Fibroblast of the aortic adventitia (primary cell): Measurements from ENCODE around the gene SPEF1. TPM values are rescaled to one million over a fixed set of nuclear protein-coding genes. Genes with fewer than 3 reads are reported as not detected.
A peak's percentile ranks its signal among the peaks of the same experiment; 100 is the strongest.

ENCODE experiments used
- DNase-seq: peaks from one replicate; pipeline ENCODE4 v3.0.0-alpha.2; 2010; ENCODE audit warnings: low read depth
- H3K4me3 ChIP-seq: 2 replicates; pipeline ENCODE4 v1.5.1; 2011; ENCODE audit warnings: low read depth, mild to moderate bottlenecking, control low read depth, low read length, moderate library complexity
- total RNA-seq: library from RNA; depleted of rRNA; stranded (reverse); fragments of >200 nt; gene quantifications from 2 replicates; pipeline ENCODE4 v1.2.3, GENCODE V29; 2012; ENCODE audit warnings: low replicate concordance
- TF ChIP-seq, protein P1 (sequence below): IDR thresholded peaks from 2 replicates; pipeline ENCODE4 v1.5.1; 2011; ENCODE audit warnings: mild to moderate bottlenecking, low read length, control low read depth, inconsistent platforms; ENCODE audit not compliant: insufficient read depth

Gene SPEF1
- total RNA-seq, 1 donor: 0.09 TPM

DNA sequence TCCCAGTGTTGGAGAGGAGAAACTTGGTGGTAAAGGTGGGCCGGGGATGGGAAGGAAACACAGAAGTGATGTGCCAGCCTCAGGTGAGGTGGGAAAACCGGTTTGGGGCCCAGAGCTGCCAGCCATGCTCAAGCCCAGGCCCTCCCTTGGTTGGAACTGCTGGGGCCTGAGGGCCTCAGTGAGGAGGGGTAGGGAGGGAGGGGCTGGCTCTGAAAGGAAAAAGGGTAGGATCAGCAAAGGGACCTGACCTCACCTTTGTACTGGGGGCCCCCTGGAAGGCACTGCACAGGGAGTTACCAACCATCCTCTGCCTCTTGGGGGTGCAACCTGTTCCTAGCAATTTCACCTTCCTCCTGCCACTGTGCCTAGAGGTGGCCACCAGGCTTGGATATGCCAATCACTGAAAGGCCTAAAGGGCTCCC lies 1.8 kb upstream of the SPEF1 start:
- no peak overlapping the region for H3K4me3 ChIP-seq
- no peak for DNase-seq
- TF ChIP-seq, protein P1, sequence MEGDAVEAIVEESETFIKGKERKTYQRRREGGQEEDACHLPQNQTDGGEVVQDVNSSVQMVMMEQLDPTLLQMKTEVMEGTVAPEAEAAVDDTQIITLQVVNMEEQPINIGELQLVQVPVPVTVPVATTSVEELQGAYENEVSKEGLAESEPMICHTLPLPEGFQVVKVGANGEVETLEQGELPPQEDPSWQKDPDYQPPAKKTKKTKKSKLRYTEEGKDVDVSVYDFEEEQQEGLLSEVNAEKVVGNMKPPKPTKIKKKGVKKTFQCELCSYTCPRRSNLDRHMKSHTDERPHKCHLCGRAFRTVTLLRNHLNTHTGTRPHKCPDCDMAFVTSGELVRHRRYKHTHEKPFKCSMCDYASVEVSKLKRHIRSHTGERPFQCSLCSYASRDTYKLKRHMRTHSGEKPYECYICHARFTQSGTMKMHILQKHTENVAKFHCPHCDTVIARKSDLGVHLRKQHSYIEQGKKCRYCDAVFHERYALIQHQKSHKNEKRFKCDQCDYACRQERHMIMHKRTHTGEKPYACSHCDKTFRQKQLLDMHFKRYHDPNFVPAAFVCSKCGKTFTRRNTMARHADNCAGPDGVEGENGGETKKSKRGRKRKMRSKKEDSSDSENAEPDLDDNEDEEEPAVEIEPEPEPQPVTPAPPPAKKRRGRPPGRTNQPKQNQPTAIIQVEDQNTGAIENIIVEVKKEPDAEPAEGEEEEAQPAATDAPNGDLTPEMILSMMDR: no peak

DNA sequence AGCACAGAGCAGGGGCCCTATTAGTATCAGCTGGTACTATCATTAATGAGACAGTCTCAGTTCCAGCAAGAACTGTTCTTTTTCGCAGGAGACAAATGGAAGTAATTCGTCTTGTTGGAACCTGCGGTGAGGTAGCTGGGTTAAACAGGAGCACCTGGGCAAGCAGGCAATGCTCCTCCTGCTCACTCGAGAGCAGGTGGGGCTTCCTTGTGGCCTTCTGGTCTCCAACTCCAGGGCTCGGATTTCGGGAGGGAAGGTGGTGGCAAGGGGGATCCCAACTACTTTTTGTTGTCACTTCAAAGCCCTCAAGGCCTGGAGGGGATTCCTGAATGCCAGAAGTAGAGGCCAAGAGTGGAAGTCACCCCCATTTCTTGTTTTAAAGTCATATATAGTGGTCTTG lies 1.3 kb upstream of the SPEF1 start:
- no peak for DNase-seq
- H3K4me3 ChIP-seq: no peak overlapping the region
- TF ChIP-seq, protein P1: no peak

DNA sequence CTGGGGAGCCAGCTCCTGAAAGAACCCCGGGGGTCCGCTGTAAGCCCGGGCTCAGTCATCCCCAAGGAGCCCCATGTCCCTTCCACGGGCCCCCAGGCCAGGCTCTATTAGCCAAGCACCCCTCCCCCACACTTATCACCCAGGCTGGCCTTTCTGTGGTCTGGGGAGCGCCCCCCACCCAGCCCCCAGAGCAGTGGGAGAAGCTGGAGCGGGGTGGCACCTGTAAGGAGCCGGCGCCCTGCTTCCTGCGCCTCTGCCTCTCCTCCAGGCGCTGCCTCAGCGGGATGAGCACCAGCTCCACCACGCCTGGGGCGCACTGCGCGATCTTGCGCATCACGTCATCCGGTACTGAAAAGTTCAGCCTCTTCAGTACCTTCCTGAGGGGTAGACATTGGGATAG lies 2.3 kb downstream of the SPEF1 start:
- TF ChIP-seq, protein P1: no peak
- no peak overlapping the region for H3K4me3 ChIP-seq
- no peak for DNase-seq

DNA sequence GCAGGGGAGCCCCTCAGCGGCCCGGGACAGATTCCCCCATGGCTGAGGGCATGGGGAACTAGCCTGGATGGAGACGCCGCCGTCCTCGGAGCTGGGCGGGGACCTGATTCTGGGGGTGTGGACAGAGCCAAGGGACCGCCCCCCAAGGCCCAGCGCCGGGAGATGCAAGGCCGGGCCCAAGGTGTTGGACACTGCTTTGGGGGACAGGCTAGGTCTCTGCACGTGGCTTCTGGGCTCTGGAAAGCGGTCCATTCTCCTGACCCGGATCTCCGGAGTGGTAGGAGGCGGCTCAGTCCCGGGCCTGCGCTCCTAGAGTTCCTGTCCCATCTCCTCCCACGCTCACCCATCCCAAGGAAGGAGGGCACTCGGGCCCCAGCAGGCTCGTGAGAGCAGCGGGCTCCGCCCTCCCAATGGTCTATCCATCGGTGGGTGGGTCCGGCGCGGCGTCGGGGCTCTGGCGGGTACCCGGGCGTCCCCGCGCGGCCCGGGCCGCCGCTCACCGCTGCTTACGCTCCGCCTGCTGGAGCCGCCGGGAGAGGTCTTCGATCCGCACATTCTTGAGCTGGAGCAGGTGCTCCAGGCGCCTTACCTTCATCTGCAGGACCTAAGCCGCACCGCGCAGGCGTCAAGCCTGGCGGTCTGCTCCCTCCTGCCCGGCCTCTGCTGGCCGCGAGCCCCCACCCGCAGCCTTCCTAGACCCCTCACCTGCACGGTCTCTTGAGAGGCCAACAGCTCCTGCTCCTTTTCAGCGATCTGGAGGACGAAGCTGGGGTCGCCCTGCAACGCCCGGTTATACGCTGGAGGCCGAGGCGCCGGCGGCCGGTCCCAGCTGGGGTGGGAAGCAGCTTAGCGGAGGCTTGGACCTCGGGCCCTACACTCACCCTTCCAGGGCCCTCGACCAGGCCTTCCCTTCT lies 3.3 kb downstream of the SPEF1 start:
- peak; percentile 34 for DNase-seq
- peak overlapping the region; percentile 61 for H3K4me3 ChIP-seq
- TF ChIP-seq, protein P1: no peak

DNA sequence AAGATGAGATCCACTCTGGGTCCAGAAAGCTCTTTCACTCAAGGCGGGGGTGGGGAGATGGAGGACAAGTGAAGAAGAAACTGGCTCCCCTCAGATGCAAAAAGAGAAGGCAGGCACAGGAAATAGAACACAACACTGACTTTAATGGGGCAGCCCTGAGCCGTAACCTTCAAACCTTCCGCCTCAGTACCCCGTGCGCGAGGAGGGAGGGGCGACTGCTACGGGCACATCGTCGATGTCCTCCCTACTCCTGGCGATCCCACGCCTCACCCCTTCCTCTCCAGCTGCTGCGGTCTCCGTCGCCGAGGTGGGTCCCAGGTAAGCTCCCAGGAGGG lies 3.9 kb downstream of the SPEF1 start:
- TF ChIP-seq, protein P1: no peak
- peak overlapping the region; percentile 61 for H3K4me3 ChIP-seq
- DNase-seq: no peak

DNA sequence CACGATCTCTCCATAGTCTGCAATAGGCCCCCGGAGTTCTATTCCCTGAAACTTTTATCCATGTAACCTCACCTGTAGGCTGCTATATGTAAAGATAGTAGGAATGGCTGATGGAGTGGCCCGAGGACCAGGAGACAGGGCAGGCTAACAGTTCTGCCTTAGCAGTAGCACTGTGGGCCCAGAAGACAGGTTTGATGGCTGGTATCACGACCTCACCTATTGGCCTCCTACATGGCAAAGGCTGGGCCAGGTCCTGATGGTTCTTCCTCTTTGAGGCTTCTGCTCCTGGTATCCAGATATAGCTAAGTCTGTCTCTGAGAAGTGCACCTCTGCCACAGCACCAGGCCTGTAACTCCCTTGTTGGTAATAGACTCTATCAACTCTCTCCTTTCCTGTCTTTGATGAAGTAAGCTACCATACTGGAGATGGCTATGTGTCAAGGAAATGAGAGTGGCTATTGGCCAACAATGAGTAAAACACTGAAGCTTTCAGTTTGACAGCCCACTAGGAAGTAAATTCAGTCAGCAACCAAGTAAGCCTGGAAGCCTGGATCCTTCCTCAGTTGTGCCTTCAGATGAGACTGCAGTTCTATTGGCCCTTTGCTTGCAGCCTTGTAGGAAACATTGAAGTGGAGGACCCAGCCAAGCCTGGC lies 5.7 kb downstream of the SPEF1 start:
- TF ChIP-seq, protein P1: no peak
- no peak for DNase-seq
- H3K4me3 ChIP-seq: no peak overlapping the region
